Right lobe of liver (tissue), 6 donors: ENCODE results near the gene CECR2. TPM values are rescaled to one million over a fixed set of nuclear protein-coding genes. Genes with fewer than 3 reads are reported as not detected.

Experiments
- ATAC-seq, 4 donors: fragments of 200-7000 bp; cut with Tn5 transposase; one replicate each; pipeline ENCODE4 v1.9.1; 2020; ENCODE audit warnings: mild to moderate bottlenecking in 4 of 4, moderate library complexity in 4 of 4
- DNase-seq, 3 donors: peaks; one replicate each; pipeline ENCODE4 v3.0.0-alpha.2; 2020
- H3K27ac ChIP-seq, 3 donors: fragments of 200-600 bp; one replicate each; pipeline ENCODE4 v1.8.0; 2022
- H3K27me3 ChIP-seq, 2 donors: fragments of 200-600 bp; one replicate each; pipeline ENCODE4 v1.8.0; 2022
- H3K36me3 ChIP-seq, 4 donors: fragments of 200-600 bp; sonication (generic) in 1 of 4; one replicate each; pipeline versions ENCODE4 v1.5.1 to v1.8.0; 2017 to 2022; ENCODE audit warnings: control low read depth in 1 of 4
- H3K4me1 ChIP-seq, 4 donors: fragments of 200-600 bp; sonication (generic) in 1 of 4; one replicate each; pipeline versions ENCODE4 v1.5.1 to v1.8.0; 2017 to 2022; ENCODE audit warnings: control low read depth in 1 of 4
- H3K4me3 ChIP-seq, 3 donors: fragments of 200-600 bp; one replicate each; pipeline ENCODE4 v1.8.0; 2022
- H3K9me3 ChIP-seq, 4 donors: fragments of 200-600 bp; sonication (generic) in 1 of 4; one replicate each; pipeline versions ENCODE4 v1.5.1 to v1.8.0; 2017 to 2022; ENCODE audit warnings: control low read depth in 1 of 4
- POLR2A ChIP-seq: fragments of 450-650 bp; IDR thresholded peaks from one replicate; pipeline ENCODE4 v1.6.1; 2017; ENCODE audit warnings: antibody characterized with exemption, mild to moderate bottlenecking
- WGBS: methylation state at CpG from one replicate; pipeline ENCODE4 v1.1.6; 2018; ENCODE audit warnings: low coverage, low lambda C conversion rate; ENCODE audit not compliant: insufficient coverage; ENCODE audit errors: missing lambda C conversion rate; 5-methylcytosine and 5-hydroxymethylcytosine counted together
- intact Hi-C, 2 donors: fragments of 100-400 bp; cut with DNase I; formaldehyde crosslinking; loops; one replicate each; pipeline versions ENCODE4 v1.11.2 to v1.14.1; 2022
- total RNA-seq, 6 experiments: library from RNA; depleted of rRNA in 2 of 6; stranded (reverse); fragments of >200 nt in 2 of 6; fragmentation: NEBNext Ultra II Directional in 3 of 6; extraction: Animal tissue kit (Norgen Biotek cat#: 25700) in 3 of 6; gene quantifications; one replicate each; pipeline versions ENCODE4 v1.1.0 to v1.2.4, GENCODE V29; 2016 to 2023
- TF ChIP-seq, protein P1 (sequence below), 4 donors: fragments of 200-600 bp in 3 of 4; fragments of 450-650 bp in 1 of 4; IDR thresholded peaks; one replicate each; pipeline versions ENCODE4 v1.5.1 to v1.8.0; 2016 to 2022; ENCODE audit warnings: antibody characterized with exemption in 4 of 4, mild to moderate bottlenecking in 2 of 4
- donor health status: DM: no; HTN: yes; CAD: no.
- donor health status: DM: no; HTN: no; CAD: no.
- donor health status: DM: no; HTN: no; CAD: no.
- donor health status: DM: no; HTN: yes; CAD: no.
- donor health status: DM: no; HTN: yes; CAD: no.

The CECR2 gene
- total RNA-seq, 6 experiments from 2014 or later, result 4.9 to 12.3 (median 10.0) TPM

- H3K36me3 ChIP-seq, result no peaks in the 10 kb centered on the region
- intact Hi-C loops, result no loop called here
- no peak overlapping the region for H3K27ac ChIP-seq
- no peak for TF ChIP-seq POLR2A
- TF ChIP-seq, protein P1, sequence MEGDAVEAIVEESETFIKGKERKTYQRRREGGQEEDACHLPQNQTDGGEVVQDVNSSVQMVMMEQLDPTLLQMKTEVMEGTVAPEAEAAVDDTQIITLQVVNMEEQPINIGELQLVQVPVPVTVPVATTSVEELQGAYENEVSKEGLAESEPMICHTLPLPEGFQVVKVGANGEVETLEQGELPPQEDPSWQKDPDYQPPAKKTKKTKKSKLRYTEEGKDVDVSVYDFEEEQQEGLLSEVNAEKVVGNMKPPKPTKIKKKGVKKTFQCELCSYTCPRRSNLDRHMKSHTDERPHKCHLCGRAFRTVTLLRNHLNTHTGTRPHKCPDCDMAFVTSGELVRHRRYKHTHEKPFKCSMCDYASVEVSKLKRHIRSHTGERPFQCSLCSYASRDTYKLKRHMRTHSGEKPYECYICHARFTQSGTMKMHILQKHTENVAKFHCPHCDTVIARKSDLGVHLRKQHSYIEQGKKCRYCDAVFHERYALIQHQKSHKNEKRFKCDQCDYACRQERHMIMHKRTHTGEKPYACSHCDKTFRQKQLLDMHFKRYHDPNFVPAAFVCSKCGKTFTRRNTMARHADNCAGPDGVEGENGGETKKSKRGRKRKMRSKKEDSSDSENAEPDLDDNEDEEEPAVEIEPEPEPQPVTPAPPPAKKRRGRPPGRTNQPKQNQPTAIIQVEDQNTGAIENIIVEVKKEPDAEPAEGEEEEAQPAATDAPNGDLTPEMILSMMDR (IDR thresholded peaks at IDR 0.05), result no peak
- H3K4me3 ChIP-seq, result no peak overlapping the region
- no peaks in the 10 kb centered on the region for H3K9me3 ChIP-seq
- whole genome bisulfite sequencing, result 72% methylated on average over 12 of the region's 12 CpGs
- DNase-seq (no peak), ATAC-seq (no peak)
- H3K4me1 ChIP-seq, result peaks cover 0 to 2% (median 0%) of the 10 kb centered on the region in 4 donors
- H3K27me3 ChIP-seq, result no peaks in the 10 kb centered on the region
Observed at GRCh38 chr22:17484608-17485007, 115.3 kb downstream of the CECR2 start.

- intact Hi-C loops, result no loop called here
- WGBS, result 77% methylated on average over 9 of the region's 10 CpGs
Observed at GRCh38 chr22:17486313-17486712, 117.1 kb downstream of the CECR2 start.

DNA sequence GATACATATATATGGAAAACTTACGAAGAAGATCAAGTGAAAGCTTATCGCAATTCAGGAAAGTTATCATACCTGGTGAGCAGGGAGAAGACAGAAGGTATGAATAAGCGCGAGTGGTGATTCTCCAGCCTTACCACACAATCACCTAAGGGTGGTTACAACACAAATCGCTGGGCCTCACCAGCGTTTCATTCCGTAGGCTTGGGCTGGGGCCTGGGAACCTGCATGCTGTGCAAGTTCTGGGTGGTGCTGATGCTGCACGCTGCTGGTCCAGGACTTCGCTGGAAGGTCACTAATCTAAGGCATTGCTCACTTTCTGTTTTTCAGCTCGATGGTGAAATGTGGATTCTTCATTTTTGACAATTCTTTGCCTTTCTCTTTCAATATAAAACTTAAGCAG, 117.5 kb downstream of the CECR2 start:
- Histone ChIP-seq H3K4me3 (no peak overlapping the region), H3K27me3 (no peaks in the 10 kb centered on the region), H3K9me3 (no peaks in the 10 kb centered on the region), H3K27ac (no peak overlapping the region), H3K36me3 (no peaks in the 10 kb centered on the region), H3K4me1 (peaks cover 0 to 11% (median 0%) of the 10 kb centered on the region in 4 donors)
- intact Hi-C loops, result no loop called here
- no peak for ATAC-seq
- no peak for TF ChIP-seq POLR2A
- TF ChIP-seq, protein P1 (IDR thresholded peaks at IDR 0.05), result no peak
- WGBS, result 83% methylated on average over 6 of the region's 10 CpGs
- DNase-seq, result no peak

More at GRCh38 chr22:17486313-17486712, 117.1 kb downstream of the CECR2 start:
- ATAC-seq (no peak), DNase-seq (no peak)
- TF ChIP-seq, protein P1 (IDR thresholded peaks at IDR 0.05), result no peak
- TF ChIP-seq POLR2A, result no peak
- H3K27ac ChIP-seq, result no peak overlapping the region
- peaks cover 0 to 11% (median 0%) of the 10 kb centered on the region in 4 donors for H3K4me1 ChIP-seq
- H3K9me3 ChIP-seq, result no peaks in the 10 kb centered on the region
- no peaks in the 10 kb centered on the region for H3K27me3 ChIP-seq
- H3K4me3 ChIP-seq, result no peak overlapping the region
- no peaks in the 10 kb centered on the region for H3K36me3 ChIP-seq

GRCh38 chr22:17489101-17489500, 119.8 kb downstream of the CECR2 start:
- DNase-seq (no peak), ATAC-seq (no peak)
- TF ChIP-seq, protein P1 (IDR thresholded peaks at IDR 0.05), result no peak
- TF ChIP-seq POLR2A, result no peak
- WGBS, result 79% methylated on average over 6 of the region's 6 CpGs
- H3K27me3 ChIP-seq, result no peaks in the 10 kb centered on the region
- H3K36me3 ChIP-seq, result no peaks in the 10 kb centered on the region
- intact Hi-C loops, result no loop called here
- no peak overlapping the region for H3K4me3 ChIP-seq
- H3K27ac ChIP-seq, result no peak overlapping the region
- H3K9me3 ChIP-seq, result no peaks in the 10 kb centered on the region
- peaks cover 0 to 11% (median 0%) of the 10 kb centered on the region in 4 donors for H3K4me1 ChIP-seq
